Fibroblast of skin of left quadriceps (primary cell): ENCODE results near the gene CDH11.

Experiments
- DNase-seq, 2 experiments: peaks; one replicate each; pipeline ENCODE4 v3.0.0-alpha.2; 2013; ENCODE audit warnings: low read depth in 2 of 2

The CDH11 gene

GRCh38 chr16:64907844-64908243, 214.0 kb downstream of the CDH11 start:
- DNase-seq, result no peak

GRCh38 chr16:64903770-64904169, 218.1 kb downstream of the CDH11 start:
- no peak for DNase-seq

GRCh38 chr16:64900517-64900916, 221.3 kb downstream of the CDH11 start:
- DNase-seq, result no peak

GRCh38 chr16:64900019-64900418, 221.8 kb downstream of the CDH11 start:
- peak; percentile 27 to 28 for DNase-seq

- no peak for DNase-seq
These were observed 223.7 kb downstream of the CDH11 start for GRCh38 chr16:64898159-64898558.
